B cell (primary cell): Measurements from ENCODE around the gene BST2. TPM values are rescaled to one million over a fixed set of nuclear protein-coding genes. Genes with fewer than 3 reads are reported as not detected.

ENCODE experiments used
- ATAC-seq: fragments of 200-7000 bp; cut with Tn5 transposase; one replicate; pipeline ENCODE4 v1.10.0; 2021; ENCODE audit warnings: low read depth, mild to moderate bottlenecking, moderate number of reproducible peaks, moderate library complexity
- CTCF ChIA-PET: fragments of 350-600 bp; sonication (Branson Sonifier 250); formaldehyde crosslinking; loops from one replicate; lab custom pipeline; 2021; ENCODE audit warnings: antibody characterized with exemption, inconsistent platforms; lab: Charles Lee
- POLR2A ChIA-PET: fragments of 350-600 bp; sonication (Branson Sonifier 250); formaldehyde crosslinking; loops from one replicate; lab custom pipeline; 2021; ENCODE audit warnings: antibody characterized with exemption; lab: Charles Lee
- DNase-seq: peaks from one replicate; pipeline ENCODE4 v3.0.0; 2013
- H2AFZ ChIP-seq: 2 replicates; pipeline ENCODE4 v1.6.1; 2012; ENCODE audit warnings: mild to moderate bottlenecking, low read depth, low read length; ENCODE audit not compliant: insufficient read depth, poor library complexity, severe bottlenecking
- H3K27ac ChIP-seq, 2 donors: 1 replicate in 1 of 2; 2 replicates in 1 of 2; pipeline ENCODE4 v1.5.1; 2012 to 2013; ENCODE audit warnings: low read length in 2 of 2, mild to moderate bottlenecking in 2 of 2, moderate library complexity in 1 of 2
- H3K27me3 ChIP-seq, 4 experiments: fragments of 200-600 bp in 1 of 4; sonication (generic) in 1 of 4; replicated peaks in 1 of 4; 1 replicate in 2 of 4; 2 replicates in 2 of 4; pipeline versions ENCODE4 v1.6.1 to v1.7.0; 2013 to 2016; ENCODE audit warnings: low read length in 3 of 4, mild to moderate bottlenecking in 2 of 4, mixed read lengths in 1 of 4, moderate library complexity in 1 of 4; ENCODE audit not compliant: insufficient read depth in 4 of 4, control insufficient read depth in 3 of 4; ENCODE audit errors: control extremely low read depth in 1 of 4
- H3K36me3 ChIP-seq, 2 experiments: replicated peaks in 1 of 2; 1 replicate in 1 of 2; 2 replicates in 1 of 2; pipeline versions ENCODE4 v1.6.1 to v1.7.1; 2013; ENCODE audit warnings: low read length in 1 of 2; ENCODE audit not compliant: insufficient read depth in 2 of 2, control insufficient read depth in 1 of 2; ENCODE audit errors: control extremely low read depth in 1 of 2, extremely low read depth in 1 of 2
- H3K4me1 ChIP-seq, 2 donors: fragments of 200-600 bp in 1 of 2; sonication (generic) in 1 of 2; 1 replicate in 1 of 2; 2 replicates in 1 of 2; pipeline versions ENCODE4 v1.5.1 to v1.6.1; 2013 to 2017; ENCODE audit warnings: low read length in 2 of 2; ENCODE audit not compliant: control insufficient read depth in 2 of 2, insufficient read depth in 2 of 2
- H3K4me2 ChIP-seq: replicated peaks from 2 replicates; pipeline ENCODE3; 2012; ENCODE audit warnings: mild to moderate bottlenecking, low read depth, low read length; ENCODE audit not compliant: poor library complexity, severe bottlenecking
- H3K4me3 ChIP-seq, 5 experiments: fragments of 200-600 bp in 1 of 5; sonication (generic) in 1 of 5; 1 replicate in 3 of 5; 2 replicates in 2 of 5; pipeline versions ENCODE4 v1.5.1 to v1.7.0; 2011 to 2016; ENCODE audit warnings: low read length in 4 of 5, mild to moderate bottlenecking in 4 of 5, low read depth in 2 of 5, control low read depth in 1 of 5, moderate library complexity in 1 of 5; ENCODE audit not compliant: insufficient read depth in 1 of 5; ENCODE audit errors: control extremely low read depth in 1 of 5, extremely low read depth in 1 of 5
- H3K79me2 ChIP-seq: fragments of 200-600 bp; sonication (generic); one replicate; pipeline ENCODE4 v1.6.0; 2016; ENCODE audit warnings: low read length; ENCODE audit not compliant: control insufficient read depth, insufficient read depth
- H3K9ac ChIP-seq: fragments of 200-600 bp; sonication (generic); 2 replicates; pipeline ENCODE4 v1.6.1; 2017; ENCODE audit warnings: mild to moderate bottlenecking, low read length, moderate library complexity
- H3K9me3 ChIP-seq, 3 donors: one replicate each; pipeline versions ENCODE4 v1.6.1 to v1.7.1; 2013; ENCODE audit warnings: low read length in 2 of 3; ENCODE audit not compliant: control insufficient read depth in 2 of 3, insufficient read depth in 1 of 3; ENCODE audit errors: control extremely low read depth in 1 of 3
- H4K20me1 ChIP-seq: 2 replicates; pipeline ENCODE4 v1.6.0; 2012; ENCODE audit warnings: mild to moderate bottlenecking, low read length; ENCODE audit not compliant: insufficient read depth, control insufficient read depth, poor library complexity, severe bottlenecking
- H3K27ac Mint-ChIP-seq: one replicate; pipeline ENCODE4 v1.8.0; 2021; ENCODE audit warnings: mixed read lengths
- H3K27me3 Mint-ChIP-seq: one replicate; pipeline ENCODE4 v1.8.0; 2021; ENCODE audit warnings: mixed read lengths
- H3K4me1 Mint-ChIP-seq: one replicate; pipeline ENCODE4 v1.8.0; 2021; ENCODE audit warnings: mixed read lengths
- H3K4me3 Mint-ChIP-seq: one replicate; pipeline ENCODE4 v1.8.0; 2021; ENCODE audit warnings: mixed read lengths
- H3K9me3 Mint-ChIP-seq: one replicate; pipeline ENCODE4 v1.8.0; 2022; ENCODE audit warnings: mixed read lengths; ENCODE audit not compliant: insufficient read depth
- EZH2 ChIP-seq: IDR thresholded peaks from 2 replicates; pipeline ENCODE4 v1.6.1; 2012; ENCODE audit warnings: borderline replicate concordance, low read depth, mild to moderate bottlenecking, moderate library complexity, low read length; ENCODE audit not compliant: insufficient read depth, poor library complexity, severe bottlenecking
- WGBS: methylation state at CpG from one replicate; pipeline ENCODE4 v1.1.5; 2013; ENCODE audit warnings: missing lambda C conversion rate; ENCODE audit not compliant: insufficient coverage; 5-methylcytosine and 5-hydroxymethylcytosine counted together
- intact Hi-C: fragments of 100-400 bp; cut with micrococcal nuclease; formaldehyde crosslinking; loops from one replicate; pipeline ENCODE4 v1.10.0; 2022
- polyA plus RNA-seq: library from polyadenylated mRNA; depleted of rRNA; stranded (reverse); fragments of >200 nt; gene quantifications from 2 replicates; pipeline ENCODE4 v1.2.3, GENCODE V29; 2012
- total RNA-seq, 2 donors: library from RNA; stranded (reverse); fragments of 120-200 nt in 1 of 2; gene quantifications; 1 replicate in 1 of 2; 2 replicates in 1 of 2; pipeline versions ENCODE4 v1.2.3 to v1.2.4, GENCODE V29; 2013 to 2022
- TF ChIP-seq, protein P1 (sequence below): fragments of 200-600 bp; IDR thresholded peaks from one replicate; pipeline ENCODE4 v1.8.0; 2022; ENCODE audit warnings: antibody characterized with exemption, mild to moderate bottlenecking

The BST2 gene
- total and polyA plus RNA-seq, 2 donors (not counting 1 experiment from before 2014, with no cell fraction given) = 59.7 to 79.5 TPM

DNA sequence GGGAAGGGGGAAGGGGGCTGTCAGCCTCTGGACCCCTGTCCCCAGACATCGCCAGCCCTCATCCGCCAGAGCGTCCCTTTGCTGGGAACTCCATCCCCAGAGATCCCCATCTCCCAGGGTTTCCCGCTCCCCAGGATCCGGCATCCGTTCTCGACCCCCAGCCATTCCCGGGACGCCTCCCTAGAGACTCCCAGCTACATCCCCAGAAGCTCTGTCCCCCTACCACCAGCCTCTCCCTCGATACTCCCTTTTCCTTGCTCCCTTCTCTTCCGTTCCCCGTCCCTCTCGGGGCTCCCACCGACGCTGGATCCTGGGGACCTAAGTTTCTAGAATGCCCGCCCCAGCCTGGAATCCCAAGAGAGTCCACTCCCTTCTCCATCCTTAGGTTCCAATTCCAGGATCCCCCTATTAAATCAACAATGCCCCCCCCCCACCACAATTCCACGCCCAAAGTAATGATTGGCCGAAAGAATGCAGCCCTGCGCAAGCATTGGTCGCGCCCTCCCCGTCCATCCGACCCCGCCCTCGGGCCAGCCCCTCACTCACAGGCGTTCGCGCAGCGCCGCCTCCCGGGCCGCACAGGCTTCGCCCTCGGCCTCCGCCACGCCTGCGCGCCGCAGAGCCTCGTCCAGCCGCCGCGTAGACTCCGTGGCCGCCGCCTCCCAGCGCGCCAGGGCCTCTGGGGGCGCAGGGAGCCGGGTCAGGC lies 14.6 kb downstream of the BST2 start:
- Mint-ChIP-seq H3K9me3 (peaks cover 3% of the 10 kb centered on the region), H3K27me3 (no peaks in the 10 kb centered on the region), H3K4me1 (peaks cover 21% of the 10 kb centered on the region), H3K27ac (peak overlapping the region; percentile 41), H3K4me3 (peak overlapping the region; percentile 91)
- ChIA-PET CTCF (interaction anchor here (0.9 to 8.4 kb wide), 8 partner anchors 15 to 124 kb away, joined by 3 to 109 read pairs (median 4); partner anchors contain the start of genes BST2 and MRPL34), POLR2A (interaction anchor here (1.6 kb wide), 1 partner anchor 14 kb away, joined by 4 read pairs; the partner anchor contains the start of gene BST2)
- Histone ChIP-seq H3K27ac (no peak overlapping the region), H3K9ac (peak overlapping the region; percentile 68), H3K9me3 (peaks cover 0 to 14% (median 0%) of the 10 kb centered on the region in 3 donors), H3K79me2 (no peaks in the 10 kb centered on the region), H3K4me3 (peak overlapping the region in 4 of 5 experiments; percentile 41 to 69 (median 58)), H3K27me3 (peaks cover 0 to 22% (median 9%) of the 10 kb centered on the region in 4 experiments), H4K20me1 (no peaks in the 10 kb centered on the region), H2AFZ (peak overlapping the region; percentile 84), H3K36me3 (no peaks in the 10 kb centered on the region), H3K4me1 (peaks cover 23 to 29% of the 10 kb centered on the region in 2 donors), H3K4me2 (peak overlapping the region; percentile 99)
- intact Hi-C loops = loop anchor here (1.0 kb wide), 4 partner anchors 14 to 78 kb away; partner anchors contain the start of gene BST2
- DNase-seq = peak; percentile 91
- WGBS = 1% methylated on average over 50 of the region's 50 CpGs
- TF ChIP-seq EZH2 = no peak
- TF ChIP-seq, protein P1, sequence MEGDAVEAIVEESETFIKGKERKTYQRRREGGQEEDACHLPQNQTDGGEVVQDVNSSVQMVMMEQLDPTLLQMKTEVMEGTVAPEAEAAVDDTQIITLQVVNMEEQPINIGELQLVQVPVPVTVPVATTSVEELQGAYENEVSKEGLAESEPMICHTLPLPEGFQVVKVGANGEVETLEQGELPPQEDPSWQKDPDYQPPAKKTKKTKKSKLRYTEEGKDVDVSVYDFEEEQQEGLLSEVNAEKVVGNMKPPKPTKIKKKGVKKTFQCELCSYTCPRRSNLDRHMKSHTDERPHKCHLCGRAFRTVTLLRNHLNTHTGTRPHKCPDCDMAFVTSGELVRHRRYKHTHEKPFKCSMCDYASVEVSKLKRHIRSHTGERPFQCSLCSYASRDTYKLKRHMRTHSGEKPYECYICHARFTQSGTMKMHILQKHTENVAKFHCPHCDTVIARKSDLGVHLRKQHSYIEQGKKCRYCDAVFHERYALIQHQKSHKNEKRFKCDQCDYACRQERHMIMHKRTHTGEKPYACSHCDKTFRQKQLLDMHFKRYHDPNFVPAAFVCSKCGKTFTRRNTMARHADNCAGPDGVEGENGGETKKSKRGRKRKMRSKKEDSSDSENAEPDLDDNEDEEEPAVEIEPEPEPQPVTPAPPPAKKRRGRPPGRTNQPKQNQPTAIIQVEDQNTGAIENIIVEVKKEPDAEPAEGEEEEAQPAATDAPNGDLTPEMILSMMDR = peak; percentile 68
- ATAC-seq = peak; percentile 100
